Calu3 (cell line): Measurements from ENCODE around the gene CAMKMT. TPM values are rescaled to one million over a fixed set of nuclear protein-coding genes. Genes with fewer than 3 reads are reported as not detected.
"Not testable (repeated sequence)": the region's sequence is repeated elsewhere in the genome, so short reads cannot be mapped to it uniquely, and the experiment has no call there.

Experiments used
- BruUV-seq: library from RNA; stranded (reverse); fragments of 400-500 nt; replicated peaks from 2 replicates; lab custom pipeline; 2021; lab: Mats Ljungman, UMichigan
- CTCF ChIA-PET: fragments of 300-600 bp; sonication (Branson Sonifier 250); formaldehyde crosslinking; loops from one replicate; lab custom pipeline; 2022; ENCODE audit warnings: antibody characterized with exemption; lab: Charles Lee
- DNase-seq: peaks from one replicate; pipeline ENCODE4 v3.0.0; 2022
- H3K27ac Mint-ChIP-seq: one replicate; pipeline ENCODE4 v1.8.0; 2022; ENCODE audit warnings: mixed read lengths; ENCODE audit not compliant: unreplicated experiment
- H3K27me3 Mint-ChIP-seq: one replicate; pipeline ENCODE4 v1.8.0; 2022; ENCODE audit warnings: mixed read lengths; ENCODE audit not compliant: unreplicated experiment
- H3K36me3 Mint-ChIP-seq: one replicate; pipeline ENCODE4 v1.8.0; 2022; ENCODE audit warnings: mild to moderate bottlenecking, moderate library complexity, mixed read lengths; ENCODE audit not compliant: insufficient read depth, unreplicated experiment
- H3K4me1 Mint-ChIP-seq: one replicate; pipeline ENCODE4 v1.8.0; 2022; ENCODE audit warnings: mild to moderate bottlenecking, low read depth, mixed read lengths; ENCODE audit not compliant: unreplicated experiment
- H3K4me3 Mint-ChIP-seq: one replicate; pipeline ENCODE4 v1.8.0; 2022; ENCODE audit warnings: mild to moderate bottlenecking, low read depth, moderate library complexity, mixed read lengths; ENCODE audit not compliant: unreplicated experiment
- H3K9me3 Mint-ChIP-seq: one replicate; pipeline ENCODE4 v1.8.0; 2022; ENCODE audit warnings: low read depth, mixed read lengths; ENCODE audit not compliant: unreplicated experiment
- intact Hi-C: fragments of 100-400 bp; cut with micrococcal nuclease; formaldehyde crosslinking; loops from one replicate; pipeline ENCODE4 v1.10.0; 2022; ENCODE audit not compliant: unreplicated experiment
- total RNA-seq: library from RNA; stranded (reverse); gene quantifications from 2 replicates; pipeline ENCODE4 v1.2.3, GENCODE V29; 2022
- TF ChIP-seq, protein P1 (sequence below): fragments of 200-600 bp; IDR thresholded peaks from one replicate; pipeline ENCODE4 v1.8.0; 2022; ENCODE audit warnings: antibody characterized with exemption; ENCODE audit not compliant: unreplicated experiment

Gene CAMKMT
- total RNA-seq, 1 experiment from 2014 or later = 20.6 TPM

DNA sequence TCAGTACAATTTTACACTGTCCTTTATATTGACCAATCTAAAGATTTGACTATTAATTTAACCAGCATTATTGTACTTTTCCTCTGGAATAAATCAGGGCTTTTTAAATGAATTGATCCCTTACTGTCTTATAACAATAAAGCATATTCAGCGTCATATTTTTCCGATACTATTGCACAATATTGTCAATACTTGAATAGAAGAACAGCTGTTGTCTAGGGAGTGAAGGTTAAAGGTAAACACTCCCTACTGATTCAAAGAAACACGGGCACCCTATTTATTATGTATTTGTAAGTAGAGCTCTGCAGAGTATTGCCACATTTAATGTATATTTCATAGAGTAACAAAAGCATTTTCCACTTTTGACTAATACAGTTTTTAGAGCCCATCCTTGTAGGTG lies 134.4 kb downstream of the CAMKMT start:
- intact Hi-C loops = no loop called here
- CTCF ChIA-PET = no interaction called here
- Mint-ChIP-seq H3K9me3 (no peaks in the 10 kb centered on the region), H3K36me3 (no peaks in the 10 kb centered on the region), H3K4me1 (no peaks in the 10 kb centered on the region), H3K4me3 (no peak overlapping the region), H3K27ac (no peak overlapping the region), H3K27me3 (no peaks in the 10 kb centered on the region)
- DNase-seq = no peak
- BruUV-seq = no TSS peak
- TF ChIP-seq, protein P1, sequence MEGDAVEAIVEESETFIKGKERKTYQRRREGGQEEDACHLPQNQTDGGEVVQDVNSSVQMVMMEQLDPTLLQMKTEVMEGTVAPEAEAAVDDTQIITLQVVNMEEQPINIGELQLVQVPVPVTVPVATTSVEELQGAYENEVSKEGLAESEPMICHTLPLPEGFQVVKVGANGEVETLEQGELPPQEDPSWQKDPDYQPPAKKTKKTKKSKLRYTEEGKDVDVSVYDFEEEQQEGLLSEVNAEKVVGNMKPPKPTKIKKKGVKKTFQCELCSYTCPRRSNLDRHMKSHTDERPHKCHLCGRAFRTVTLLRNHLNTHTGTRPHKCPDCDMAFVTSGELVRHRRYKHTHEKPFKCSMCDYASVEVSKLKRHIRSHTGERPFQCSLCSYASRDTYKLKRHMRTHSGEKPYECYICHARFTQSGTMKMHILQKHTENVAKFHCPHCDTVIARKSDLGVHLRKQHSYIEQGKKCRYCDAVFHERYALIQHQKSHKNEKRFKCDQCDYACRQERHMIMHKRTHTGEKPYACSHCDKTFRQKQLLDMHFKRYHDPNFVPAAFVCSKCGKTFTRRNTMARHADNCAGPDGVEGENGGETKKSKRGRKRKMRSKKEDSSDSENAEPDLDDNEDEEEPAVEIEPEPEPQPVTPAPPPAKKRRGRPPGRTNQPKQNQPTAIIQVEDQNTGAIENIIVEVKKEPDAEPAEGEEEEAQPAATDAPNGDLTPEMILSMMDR = no peak

DNA sequence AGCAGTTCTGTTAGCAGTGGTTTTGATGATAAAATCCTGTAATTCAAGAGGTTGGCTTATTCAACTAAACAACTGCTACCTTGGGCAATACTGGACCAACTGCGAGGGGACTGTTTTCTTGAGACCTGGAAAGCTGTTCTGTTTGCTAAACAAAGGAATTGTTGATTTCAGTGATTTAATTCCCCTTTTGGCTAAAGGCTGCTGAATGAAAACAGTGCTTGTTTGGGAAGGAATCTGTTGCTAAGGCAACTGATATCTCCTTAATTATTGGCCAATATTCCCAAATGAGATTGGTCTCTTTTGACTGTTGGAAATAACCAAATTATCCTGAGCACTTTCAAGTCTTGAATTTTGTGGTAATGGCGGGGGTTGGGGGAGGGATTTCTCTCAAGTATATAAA lies 136.8 kb downstream of the CAMKMT start:
- Mint-ChIP-seq H3K4me1 (no peaks in the 10 kb centered on the region), H3K27me3 (no peaks in the 10 kb centered on the region), H3K27ac (no peak overlapping the region), H3K9me3 (no peaks in the 10 kb centered on the region), H3K36me3 (no peaks in the 10 kb centered on the region), H3K4me3 (no peak overlapping the region)
- BruUV-seq = no TSS peak
- intact Hi-C loops = no loop called here
- TF ChIP-seq, protein P1 = no peak
- no peak for DNase-seq
- CTCF ChIA-PET = interaction anchor here (0.5 kb wide), 1 partner anchor 327 kb away, joined by 8 read pairs; no protein-coding TSS in a partner anchor

DNA sequence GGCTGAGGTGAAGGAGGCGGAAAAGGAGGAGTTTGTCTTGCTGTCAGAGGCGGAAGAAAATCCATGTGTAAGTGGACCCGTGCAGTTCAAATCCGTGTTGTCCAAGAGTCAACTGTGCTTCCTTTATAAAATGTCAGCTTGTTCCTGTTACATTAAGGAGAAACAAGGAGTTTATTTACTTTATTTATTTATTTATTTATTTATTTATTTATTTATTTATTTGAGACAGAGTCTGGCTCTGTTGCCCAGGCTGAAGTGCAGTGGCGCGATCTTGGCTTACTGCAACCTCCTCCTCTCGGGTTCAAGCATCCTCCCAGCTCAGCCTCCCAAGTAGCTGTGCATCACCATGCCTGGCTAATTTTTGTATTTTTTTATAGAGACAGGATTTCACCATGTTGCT lies 143.9 kb downstream of the CAMKMT start:
- H3K4me3 Mint-ChIP-seq, H3K27ac Mint-ChIP-seq, CTCF ChIA-PET, BruUV-seq, H3K36me3 Mint-ChIP-seq, H3K9me3 Mint-ChIP-seq, H3K27me3 Mint-ChIP-seq, H3K4me1 Mint-ChIP-seq, intact Hi-C loops, DNase-seq: not testable (repeated sequence)

DNA sequence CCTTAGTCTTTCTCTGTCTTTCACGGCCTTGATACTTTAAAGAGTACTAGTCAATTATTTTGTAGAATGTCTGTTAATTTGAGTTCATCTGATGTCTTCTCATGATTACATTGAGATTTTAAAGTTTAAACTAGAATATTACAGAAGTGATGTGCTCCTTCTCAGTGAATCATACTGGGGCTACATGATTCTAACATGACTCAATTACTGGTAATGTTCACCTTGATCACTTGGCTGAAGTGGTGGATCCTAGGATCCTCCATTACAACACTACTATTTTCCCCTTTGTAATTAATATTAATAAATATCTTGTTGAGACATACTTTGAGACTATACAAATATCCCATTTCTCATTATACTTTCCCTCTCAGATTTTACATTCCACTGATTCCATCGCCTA lies 148.5 kb downstream of the CAMKMT start:
- no peaks in the 10 kb centered on the region for H3K36me3 Mint-ChIP-seq
- H3K27me3 Mint-ChIP-seq = no peaks in the 10 kb centered on the region
- H3K9me3 Mint-ChIP-seq = no peaks in the 10 kb centered on the region
- peaks cover 8% of the 10 kb centered on the region for H3K4me1 Mint-ChIP-seq
- CTCF ChIA-PET = no interaction called here
- no TSS peak for BruUV-seq
- H3K4me3 Mint-ChIP-seq = no peak overlapping the region
- no peak overlapping the region for H3K27ac Mint-ChIP-seq
- intact Hi-C loops = no loop called here
- TF ChIP-seq, protein P1 = no peak
- DNase-seq = no peak

DNA sequence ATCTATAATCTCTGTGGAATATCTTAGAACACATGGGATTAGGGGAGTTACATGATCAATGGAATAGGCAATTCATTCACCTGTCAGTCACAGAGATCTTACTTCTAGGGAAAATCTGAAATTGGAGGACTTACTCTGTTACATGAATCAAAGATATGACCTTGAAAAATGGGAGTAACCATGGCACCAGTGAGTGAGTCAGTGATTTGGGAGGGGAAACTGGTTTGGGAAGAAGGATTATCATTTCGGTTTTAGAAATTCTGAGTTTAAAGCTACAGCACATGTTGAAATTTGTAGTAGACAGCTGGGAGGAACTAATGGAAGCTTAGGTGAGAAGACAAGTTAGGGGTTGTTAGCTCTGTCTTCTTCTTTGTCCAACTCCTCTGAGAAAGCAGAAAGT lies 153.7 kb downstream of the CAMKMT start:
- intact Hi-C loops = no loop called here
- no peak for DNase-seq
- Mint-ChIP-seq H3K4me3 (no peak overlapping the region), H3K27me3 (no peaks in the 10 kb centered on the region), H3K9me3 (no peaks in the 10 kb centered on the region), H3K27ac (no peak overlapping the region), H3K36me3 (no peaks in the 10 kb centered on the region), H3K4me1 (peaks cover 14% of the 10 kb centered on the region)
- no TSS peak for BruUV-seq
- TF ChIP-seq, protein P1 = no peak
- CTCF ChIA-PET = no interaction called here
